Hepatocyte (in vitro differentiated cells): ENCODE data around the gene OR8B3. TPM values are rescaled to one million over a fixed set of nuclear protein-coding genes. Genes with fewer than 3 reads are reported as not detected.
"Not testable (repeated sequence)": the region's sequence is repeated elsewhere in the genome, so short reads cannot be mapped to it uniquely, and the experiment has no call there.

ENCODE experiments used
- DNase-seq: peaks from one replicate; pipeline ENCODE4 v3.0.0-alpha.2; 2016; ENCODE audit warnings: low spot score
- H2AFZ ChIP-seq: fragments of 200-600 bp; sonication (generic); 2 replicates; pipeline ENCODE4 v1.6.0; 2016; ENCODE audit warnings: antibody characterized with exemption, mild to moderate bottlenecking
- H3K27ac ChIP-seq: fragments of 200-600 bp; sonication (generic); 2 replicates; pipeline ENCODE4 v1.5.1; 2016; ENCODE audit warnings: mild to moderate bottlenecking
- H3K27me3 ChIP-seq: fragments of 200-600 bp; sonication (generic); 2 replicates; pipeline ENCODE4 v1.6.1; 2016
- H3K36me3 ChIP-seq: fragments of 200-600 bp; sonication (generic); replicated peaks from 2 replicates; pipeline ENCODE4 v1.5.1; 2016; ENCODE audit warnings: low read depth; ENCODE audit not compliant: insufficient read depth
- H3K4me1 ChIP-seq: fragments of 200-600 bp; sonication (generic); 2 replicates; pipeline ENCODE4 v1.5.1; 2016; ENCODE audit warnings: mild to moderate bottlenecking, moderate library complexity; ENCODE audit not compliant: insufficient read depth
- H3K4me2 ChIP-seq: fragments of 200-600 bp; sonication (generic); 2 replicates; pipeline ENCODE4 v1.6.0; 2016
- H3K4me3 ChIP-seq: fragments of 200-600 bp; sonication (generic); 2 replicates; pipeline ENCODE4 v1.5.1; 2016; ENCODE audit warnings: mild to moderate bottlenecking
- H3K79me2 ChIP-seq: fragments of 200-600 bp; sonication (generic); 2 replicates; pipeline ENCODE4 v1.6.0; 2017; ENCODE audit warnings: mild to moderate bottlenecking
- H3K9me2 ChIP-seq: fragments of 200-600 bp; sonication (generic); replicated peaks from 2 replicates; pipeline ENCODE4 v1.6.0; 2017; ENCODE audit warnings: mild to moderate bottlenecking; ENCODE audit not compliant: insufficient read depth
- H3K9me3 ChIP-seq: fragments of 200-600 bp; sonication (generic); 2 replicates; pipeline ENCODE4 v1.5.1; 2016; ENCODE audit warnings: low read depth, mild to moderate bottlenecking
- H4K20me1 ChIP-seq: fragments of 200-600 bp; sonication (generic); 2 replicates; pipeline ENCODE4 v1.6.0; 2016; ENCODE audit warnings: mild to moderate bottlenecking; ENCODE audit not compliant: insufficient read depth, poor library complexity, severe bottlenecking
- EZH2 ChIP-seq: fragments of 200-600 bp; sonication (generic); IDR thresholded peaks from 2 replicates; pipeline ENCODE4 v1.6.1; 2016; ENCODE audit warnings: antibody characterized with exemption, mild to moderate bottlenecking, borderline replicate concordance
- EZH2phosphoT487 ChIP-seq: fragments of 200-600 bp; sonication (generic); IDR thresholded peaks from one replicate; pipeline ENCODE4 v1.6.1; 2018; ENCODE audit warnings: antibody characterized with exemption, mild to moderate bottlenecking, low read depth, moderate library complexity; ENCODE audit not compliant: unreplicated experiment, severe bottlenecking
- WGBS: methylation state at CpG from one replicate; pipeline ENCODE4 v1.1.6; 2016; ENCODE audit warnings: low lambda C conversion rate; ENCODE audit errors: missing lambda C conversion rate; 5-methylcytosine and 5-hydroxymethylcytosine counted together
- polyA plus RNA-seq: library from polyadenylated mRNA; unstranded; fragments of >200 nt; fragmentation: Nextera tagmentation; extraction: Ambion mirVana; gene quantifications from 2 replicates; pipeline ENCODE4 v1.2.1, GENCODE V29; 2016
- total RNA-seq: library from RNA; depleted of rRNA; stranded (reverse); fragments of >200 nt; gene quantifications from 2 replicates; pipeline ENCODE4 v1.2.3, GENCODE V29; 2014
- TF ChIP-seq, protein P1 (sequence below): fragments of 200-600 bp; sonication (generic); IDR thresholded peaks from 2 replicates; pipeline ENCODE4 v1.5.1; 2016; ENCODE audit warnings: antibody characterized with exemption, mild to moderate bottlenecking; ENCODE audit not compliant: poor library complexity

The OR8B3 gene
- total and polyA plus RNA-seq, 2 experiments from 2014 or later: not detected

- Histone ChIP-seq H3K27me3 (peaks cover 1% of the 10 kb centered on the region), H3K4me3 (no peak overlapping the region), H3K4me2 (no peak overlapping the region), H3K4me1 (no peaks in the 10 kb centered on the region), H3K9me2 (no peaks in the 10 kb centered on the region), H4K20me1 (no peaks in the 10 kb centered on the region), H3K79me2 (no peaks in the 10 kb centered on the region), H2AFZ (no peak overlapping the region), H3K36me3 (no peaks in the 10 kb centered on the region), H3K27ac (no peak overlapping the region), H3K9me3 (no peaks in the 10 kb centered on the region)
- peak; percentile 91 for DNase-seq
- 44% methylated on average over 8 of the region's 8 CpGs for WGBS
- TF ChIP-seq, protein P1, sequence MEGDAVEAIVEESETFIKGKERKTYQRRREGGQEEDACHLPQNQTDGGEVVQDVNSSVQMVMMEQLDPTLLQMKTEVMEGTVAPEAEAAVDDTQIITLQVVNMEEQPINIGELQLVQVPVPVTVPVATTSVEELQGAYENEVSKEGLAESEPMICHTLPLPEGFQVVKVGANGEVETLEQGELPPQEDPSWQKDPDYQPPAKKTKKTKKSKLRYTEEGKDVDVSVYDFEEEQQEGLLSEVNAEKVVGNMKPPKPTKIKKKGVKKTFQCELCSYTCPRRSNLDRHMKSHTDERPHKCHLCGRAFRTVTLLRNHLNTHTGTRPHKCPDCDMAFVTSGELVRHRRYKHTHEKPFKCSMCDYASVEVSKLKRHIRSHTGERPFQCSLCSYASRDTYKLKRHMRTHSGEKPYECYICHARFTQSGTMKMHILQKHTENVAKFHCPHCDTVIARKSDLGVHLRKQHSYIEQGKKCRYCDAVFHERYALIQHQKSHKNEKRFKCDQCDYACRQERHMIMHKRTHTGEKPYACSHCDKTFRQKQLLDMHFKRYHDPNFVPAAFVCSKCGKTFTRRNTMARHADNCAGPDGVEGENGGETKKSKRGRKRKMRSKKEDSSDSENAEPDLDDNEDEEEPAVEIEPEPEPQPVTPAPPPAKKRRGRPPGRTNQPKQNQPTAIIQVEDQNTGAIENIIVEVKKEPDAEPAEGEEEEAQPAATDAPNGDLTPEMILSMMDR: peak; percentile 76
- no peak for TF ChIP-seq EZH2
Measured at GRCh38 chr11:124402326-124402922, 3.6 kb upstream of the OR8B3 start.

- not testable (repeated sequence) for H3K27ac ChIP-seq, H3K36me3 ChIP-seq, H4K20me1 ChIP-seq, H3K79me2 ChIP-seq, H2AFZ ChIP-seq, H3K27me3 ChIP-seq, DNase-seq, H3K4me1 ChIP-seq, H3K4me2 ChIP-seq, H3K4me3 ChIP-seq, H3K9me2 ChIP-seq, H3K9me3 ChIP-seq
- WGBS: 86% methylated on average over 2 of the region's 4 CpGs
Measured at GRCh38 chr11:124396847-124397246, 2.0 kb downstream of the OR8B3 start.

- WGBS: 84% methylated on average over 3 of the region's 3 CpGs
- H4K20me1 ChIP-seq: no peaks in the 10 kb centered on the region
- H3K79me2 ChIP-seq: no peaks in the 10 kb centered on the region
- no peaks in the 10 kb centered on the region for H3K36me3 ChIP-seq
- H3K4me2 ChIP-seq: no peak overlapping the region
- no peaks in the 10 kb centered on the region for H3K9me2 ChIP-seq
- TF ChIP-seq, protein P1: no peak
- TF ChIP-seq EZH2 (no peak), EZH2phosphoT487 (no peak)
- H3K9me3 ChIP-seq: no peaks in the 10 kb centered on the region
- no peak for DNase-seq
- H2AFZ ChIP-seq: no peak overlapping the region
- no peak overlapping the region for H3K27ac ChIP-seq
- no peak overlapping the region for H3K4me3 ChIP-seq
- H3K4me1 ChIP-seq: no peaks in the 10 kb centered on the region
- H3K27me3 ChIP-seq: no peaks in the 10 kb centered on the region
Measured at GRCh38 chr11:124394408-124394807, 4.4 kb downstream of the OR8B3 start.

DNA sequence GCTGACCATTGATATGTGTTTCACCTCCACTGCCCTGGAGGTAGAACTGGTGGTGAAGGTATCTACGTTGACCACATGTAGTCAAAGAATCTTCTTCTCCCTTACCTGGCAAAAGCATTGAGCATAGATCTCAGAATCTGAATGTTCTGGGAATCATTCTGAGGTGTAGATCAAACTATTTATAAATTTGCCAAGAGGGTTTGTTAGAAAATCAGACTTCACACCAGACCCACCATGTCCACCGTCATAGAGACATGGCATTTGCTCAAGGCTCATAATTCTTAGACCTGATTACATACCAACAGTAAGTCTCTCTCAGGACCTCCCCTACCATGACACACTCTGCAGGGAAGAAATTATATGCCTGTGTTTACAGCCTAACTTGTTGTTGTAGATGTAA, 14.4 kb downstream of the OR8B3 start, which contains the start of gene OR8B2:
Gene OR8B2 (minus strand): TSS at position 101 of the 400 bp plus-strand sequence. CDS start 1,156 bp downstream, outside the sequence.
- H3K27me3 ChIP-seq: no peaks in the 10 kb centered on the region
- no peaks in the 10 kb centered on the region for H3K79me2 ChIP-seq
- H3K9me2 ChIP-seq: no peaks in the 10 kb centered on the region
- no peaks in the 10 kb centered on the region for H4K20me1 ChIP-seq
- no peaks in the 10 kb centered on the region for H3K9me3 ChIP-seq
- H3K4me3 ChIP-seq: no peak within 1 kb of the TSS
- TF ChIP-seq EZH2 (no peak), EZH2phosphoT487 (no peak)
- TF ChIP-seq, protein P1: no peak
- H3K36me3 ChIP-seq: no peaks in the 10 kb centered on the region
- H3K4me2 ChIP-seq: no peak within 1 kb of the TSS
- no peaks in the 10 kb centered on the region for H3K4me1 ChIP-seq
- WGBS: 88% methylated on average over 2 of the region's 2 CpGs
- no peak for DNase-seq
- H2AFZ ChIP-seq: no peak within 1 kb of the TSS
- H3K27ac ChIP-seq: no peak within 1 kb of the TSS

DNA sequence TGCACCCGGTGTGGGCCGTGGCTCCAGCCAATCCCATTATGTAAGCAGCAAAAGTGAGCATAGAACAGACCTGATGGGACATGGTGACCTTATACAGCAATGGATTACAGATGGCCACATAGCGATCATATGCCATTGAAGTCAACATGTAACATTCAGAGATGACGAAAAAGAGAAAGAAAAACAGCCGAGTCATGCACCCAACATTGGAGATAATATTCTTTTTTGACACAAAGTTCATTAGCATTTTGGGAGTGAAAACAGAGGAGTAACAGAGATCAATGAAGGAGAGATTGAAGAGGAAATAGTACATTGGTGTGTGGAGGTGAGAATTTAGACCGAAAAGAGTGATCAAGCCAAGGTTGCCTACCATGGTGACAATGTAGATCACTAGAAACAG, 16.0 kb downstream of the OR8B3 start:
- 92% methylated on average over 4 of the region's 6 CpGs for WGBS
- H3K36me3 ChIP-seq, H2AFZ ChIP-seq, H3K27ac ChIP-seq, H3K9me3 ChIP-seq, H3K4me1 ChIP-seq, H3K4me2 ChIP-seq, DNase-seq, H3K79me2 ChIP-seq, H3K4me3 ChIP-seq, H4K20me1 ChIP-seq, H3K9me2 ChIP-seq, H3K27me3 ChIP-seq: not testable (repeated sequence)
